Stimulated activated CD8-positive, alpha-beta memory T cell treated with anti-CD3 and anti-CD28 coated beads, Interleukin-2, amount 100 ng/mL, for 48 hours (primary cell): ENCODE measurements around the gene LURAP1L.

Experiments
- DNase-seq, 2 donors: peaks; one replicate each; pipeline ENCODE4 v3.0.0-alpha.2; 2020; ENCODE audit warnings: low read depth in 2 of 2

The LURAP1L gene

GRCh38 chr9:12813960-12814876 is 39.4 kb downstream of the LURAP1L start:
- no peak for DNase-seq

GRCh38 chr9:12814877-12815237 is 40.0 kb downstream of the LURAP1L start:
- DNase-seq, result no peak

- no peak for DNase-seq
Observed at GRCh38 chr9:12815888-12816287, 41.1 kb downstream of the LURAP1L start.

- DNase-seq, result no peak
Observed at GRCh38 chr9:12816656-12817101, 41.9 kb downstream of the LURAP1L start.

- no peak for DNase-seq
Observed at GRCh38 chr9:12817702-12818101, 42.9 kb downstream of the LURAP1L start.

- DNase-seq, result no peak
Observed at GRCh38 chr9:12818431-12819000, 43.7 kb downstream of the LURAP1L start.

GRCh38 chr9:12819436-12820185 is 44.8 kb downstream of the LURAP1L start:
- DNase-seq, result no peak

- DNase-seq, result no peak
Observed at GRCh38 chr9:12822111-12822510, 47.3 kb downstream of the LURAP1L start.

GRCh38 chr9:12826924-12827565 is 52.2 kb downstream of the LURAP1L start:
- no peak for DNase-seq

GRCh38 chr9:12833701-12834100 is 58.9 kb downstream of the LURAP1L start:
- no peak for DNase-seq

GRCh38 chr9:12838546-12838945 is 63.7 kb downstream of the LURAP1L start:
- DNase-seq, result no peak

GRCh38 chr9:12843735-12844134 is 68.9 kb downstream of the LURAP1L start:
- DNase-seq, result no peak

- no peak for DNase-seq
Observed at GRCh38 chr9:12846035-12846434, 71.2 kb downstream of the LURAP1L start.

GRCh38 chr9:12847561-12847960 is 72.7 kb downstream of the LURAP1L start:
- DNase-seq, result no peak

- DNase-seq, result no peak
Observed at GRCh38 chr9:12849486-12850003, 74.7 kb downstream of the LURAP1L start.

GRCh38 chr9:12851341-12852090 is 76.7 kb downstream of the LURAP1L start:
- DNase-seq, result no peak

- no peak for DNase-seq
Observed at GRCh38 chr9:12853051-12853450, 78.2 kb downstream of the LURAP1L start.

GRCh38 chr9:12854221-12854620 is 79.4 kb downstream of the LURAP1L start:
- no peak for DNase-seq

- no peak for DNase-seq
Observed at GRCh38 chr9:12855066-12855465, 80.2 kb downstream of the LURAP1L start.

GRCh38 chr9:12856603-12857002 is 81.8 kb downstream of the LURAP1L start:
- DNase-seq, result no peak

- no peak for DNase-seq
Observed at GRCh38 chr9:12859704-12860251, 85.0 kb downstream of the LURAP1L start.
